GM19467 (cell line): Measurements from ENCODE around the gene GPR42.
"Not testable (repeated sequence)": the region's sequence is repeated elsewhere in the genome, so short reads cannot be mapped to it uniquely, and the experiment has no call there.

Experiments used
- ATAC-seq: cut with Tn5 transposase; IDR thresholded peaks from one replicate; pipeline ENCODE4 v1.9.1; 2021; ENCODE audit warnings: mild to moderate bottlenecking, moderate library complexity; ENCODE audit not compliant: unreplicated experiment

GPR42 gene

GRCh38 chr19:35346193-35347052 lies 24.4 kb upstream of the GPR42 start:
- no peak for ATAC-seq

GRCh38 chr19:35347171-35347929 lies 23.5 kb upstream of the GPR42 start, which contains the start of gene FFAR1:
TSS of gene FFAR1 (plus strand) at chr19:35347902. CDS start at chr19:35351552, 3,650 bp downstream.
- peak; percentile 40 for ATAC-seq

GRCh38 chr19:35347930-35348298 lies 23.0 kb upstream of the GPR42 start:
- ATAC-seq, result no peak

- ATAC-seq, result no peak
These were observed 21.8 kb upstream of the GPR42 start for GRCh38 chr19:35348911-35349611.

GRCh38 chr19:35349614-35350521 lies 21.0 kb upstream of the GPR42 start:
- ATAC-seq, result no peak

- no peak for ATAC-seq
These were observed 20.3 kb upstream of the GPR42 start for GRCh38 chr19:35350591-35350990.

- ATAC-seq, result no peak
These were observed 19.3 kb upstream of the GPR42 start for GRCh38 chr19:35351411-35352176.

GRCh38 chr19:35352177-35352447 lies 18.8 kb upstream of the GPR42 start:
- ATAC-seq, result no peak

GRCh38 chr19:35352448-35353304 lies 18.2 kb upstream of the GPR42 start:
- ATAC-seq, result no peak

GRCh38 chr19:35353635-35354034 lies 17.2 kb upstream of the GPR42 start:
- ATAC-seq, result no peak

- no peak for ATAC-seq
These were observed 16.0 kb upstream of the GPR42 start for GRCh38 chr19:35354898-35355297.

GRCh38 chr19:35355791-35356460 lies 14.9 kb upstream of the GPR42 start:
- no peak for ATAC-seq

- no peak for ATAC-seq
These were observed 12.8 kb upstream of the GPR42 start, which contains the start of gene FFAR3 for GRCh38 chr19:35357867-35358573. TSS of gene FFAR3 (plus strand) at chr19:35358460. CDS start at chr19:35358891, 431 bp downstream.

- ATAC-seq, result not testable (repeated sequence)
These were observed 12.0 kb upstream of the GPR42 start for GRCh38 chr19:35358834-35359233.

- not testable (repeated sequence) for ATAC-seq
These were observed 11.5 kb upstream of the GPR42 start for GRCh38 chr19:35359395-35359794.

GRCh38 chr19:35360081-35360480 lies 10.8 kb upstream of the GPR42 start:
- ATAC-seq, result not testable (repeated sequence)

GRCh38 chr19:35360880-35361420 lies 9.9 kb upstream of the GPR42 start:
- ATAC-seq, result no peak
